GM19035 (cell line): ENCODE measurements around the gene DDC.
"Not testable (repeated sequence)": the region's sequence is repeated elsewhere in the genome, so short reads cannot be mapped to it uniquely, and the experiment has no call there.

Experiments used
- ATAC-seq: cut with Tn5 transposase; IDR thresholded peaks from one replicate; pipeline ENCODE4 v1.9.1; 2021; ENCODE audit not compliant: unreplicated experiment

The DDC gene

GRCh38 chr7:50590535-50590934, 25.3 kb upstream of the DDC start:
- no peak for ATAC-seq

GRCh38 chr7:50589364-50589763, 24.2 kb upstream of the DDC start:
- ATAC-seq, result no peak

GRCh38 chr7:50588937-50589336, 23.7 kb upstream of the DDC start:
- no peak for ATAC-seq

GRCh38 chr7:50587737-50588136, 22.5 kb upstream of the DDC start:
- no peak for ATAC-seq

- no peak for ATAC-seq
These were observed 19.7 kb upstream of the DDC start for GRCh38 chr7:50584793-50585408.

GRCh38 chr7:50584386-50584785, 19.2 kb upstream of the DDC start:
- no peak for ATAC-seq

- ATAC-seq, result not testable (repeated sequence)
These were observed 18.1 kb upstream of the DDC start for GRCh38 chr7:50583295-50583694.

- not testable (repeated sequence) for ATAC-seq
These were observed 17.1 kb upstream of the DDC start for GRCh38 chr7:50582271-50582670.

GRCh38 chr7:50580666-50581065, 15.5 kb upstream of the DDC start:
- not testable (repeated sequence) for ATAC-seq

- ATAC-seq, result no peak
These were observed 14.9 kb upstream of the DDC start for GRCh38 chr7:50580057-50580456.

GRCh38 chr7:50578105-50578504, 12.9 kb upstream of the DDC start:
- not testable (repeated sequence) for ATAC-seq

GRCh38 chr7:50577569-50577968, 12.4 kb upstream of the DDC start:
- no peak for ATAC-seq

- ATAC-seq, result not testable (repeated sequence)
These were observed 11.2 kb upstream of the DDC start for GRCh38 chr7:50576388-50576787.

GRCh38 chr7:50567715-50568261, 2.6 kb upstream of the DDC start:
- ATAC-seq, result no peak

- no peak for ATAC-seq
These were observed 772 bp upstream of the DDC start for GRCh38 chr7:50565977-50566376.

- ATAC-seq, result no peak
These were observed 333 bp upstream of the DDC start for GRCh38 chr7:50565559-50565916.

GRCh38 chr7:50564171-50564570, 1.0 kb downstream of the DDC start:
- no peak for ATAC-seq

GRCh38 chr7:50562136-50562535, 3.1 kb downstream of the DDC start:
- ATAC-seq, result no peak

- no peak for ATAC-seq
These were observed 4.3 kb downstream of the DDC start for GRCh38 chr7:50560865-50561351.

GRCh38 chr7:50559881-50560280, 5.3 kb downstream of the DDC start:
- no peak for ATAC-seq

- no peak for ATAC-seq
These were observed 6.7 kb downstream of the DDC start for GRCh38 chr7:50558294-50559053.

GRCh38 chr7:50557099-50557498, 8.1 kb downstream of the DDC start:
- no peak for ATAC-seq
